GM19035 (cell line): ENCODE data around the gene UNK.

Experiments used
- ATAC-seq: cut with Tn5 transposase; IDR thresholded peaks from one replicate; pipeline ENCODE4 v1.9.1; 2021; ENCODE audit not compliant: unreplicated experiment

Gene UNK

GRCh38 chr17:75832164-75832651 is 47.6 kb downstream of the UNK start:
- ATAC-seq = no peak

GRCh38 chr17:75832652-75833400 is 48.2 kb downstream of the UNK start:
- no peak for ATAC-seq

- no peak for ATAC-seq
These were observed 49.8 kb downstream of the UNK start for GRCh38 chr17:75834279-75834920.

GRCh38 chr17:75834928-75835653 is 50.5 kb downstream of the UNK start:
- ATAC-seq = no peak

- no peak for ATAC-seq
These were observed 51.0 kb downstream of the UNK start for GRCh38 chr17:75835654-75835987.

GRCh38 chr17:75836605-75837004 is 52.0 kb downstream of the UNK start:
- ATAC-seq = no peak

- no peak for ATAC-seq
These were observed 53.3 kb downstream of the UNK start for GRCh38 chr17:75837899-75838298.

- no peak for ATAC-seq
These were observed 53.8 kb downstream of the UNK start for GRCh38 chr17:75838410-75838809.

GRCh38 chr17:75839942-75840798 is 55.6 kb downstream of the UNK start:
- no peak for ATAC-seq

- ATAC-seq = no peak
These were observed 56.2 kb downstream of the UNK start for GRCh38 chr17:75840799-75841164.

GRCh38 chr17:75842411-75842810 is 57.8 kb downstream of the UNK start:
- no peak for ATAC-seq

- ATAC-seq = no peak
These were observed 58.5 kb downstream of the UNK start for GRCh38 chr17:75842963-75843576.

GRCh38 chr17:75843577-75844529 is 59.2 kb downstream of the UNK start, which contains the start of gene UNC13D:
TSS of gene UNC13D (minus strand) at chr17:75844404. CDS start at chr17:75844337, 67 bp downstream.
- ATAC-seq = peak; percentile 21

GRCh38 chr17:75844530-75845057 is 60.0 kb downstream of the UNK start:
- ATAC-seq = peak; percentile 21

- ATAC-seq = peak; percentile 67
These were observed 60.6 kb downstream of the UNK start for GRCh38 chr17:75845058-75845711.

GRCh38 chr17:75845933-75846691 is 61.5 kb downstream of the UNK start:
- ATAC-seq = no peak

- ATAC-seq = no peak
These were observed 62.3 kb downstream of the UNK start for GRCh38 chr17:75846692-75847613.
